Activated CD4-positive, alpha-beta T cell treated with anti-CD3 and anti-CD28 coated beads, Interleukin-10, Interleukin-2, amounts not matched to agents 100 ng/mL and 50 ng/mL, durations not matched to agents 16 hours and 8 hours (primary cell): Measurements from ENCODE around the gene PITX3.
A peak's percentile ranks its signal among the peaks of the same experiment; 100 is the strongest.
"Not testable (repeated sequence)": the region's sequence is repeated elsewhere in the genome, so short reads cannot be mapped to it uniquely, and the experiment has no call there.

ENCODE experiments used
- DNase-seq: peaks from one replicate; pipeline ENCODE4 v3.0.0-alpha.2; 2020

The PITX3 gene

GRCh38 chr10:102254426-102254825, 13.1 kb upstream of the PITX3 start:
- DNase-seq: no peak

- DNase-seq: not testable (repeated sequence)
These were observed 11.2 kb upstream of the PITX3 start for GRCh38 chr10:102252508-102252907.

- no peak for DNase-seq
These were observed 6.4 kb upstream of the PITX3 start for GRCh38 chr10:102247734-102248133.

- DNase-seq: peak; percentile 26
These were observed 4.9 kb upstream of the PITX3 start for GRCh38 chr10:102246261-102246660.

GRCh38 chr10:102245932-102246251, 4.6 kb upstream of the PITX3 start:
- no peak for DNase-seq

- DNase-seq: peak; percentile 99
These were observed 4.0 kb upstream of the PITX3 start, which contains the start of gene GBF1 for GRCh38 chr10:102245082-102245931. Gene GBF1 (plus strand): TSS chr10:102245532. CDS start chr10:102258939, 13,407 bp downstream.

GRCh38 chr10:102243309-102243708, 2.0 kb upstream of the PITX3 start:
- DNase-seq: no peak

GRCh38 chr10:102242118-102242485, 790 bp upstream of the PITX3 start:
- no peak for DNase-seq

- no peak for DNase-seq
These were observed 274 bp downstream of the PITX3 start for GRCh38 chr10:102241032-102241443.

- no peak for DNase-seq
These were observed 763 bp downstream of the PITX3 start for GRCh38 chr10:102240467-102241031.

- no peak for DNase-seq
These were observed 3.5 kb downstream of the PITX3 start for GRCh38 chr10:102237711-102238252.

GRCh38 chr10:102236006-102236405, 5.3 kb downstream of the PITX3 start:
- DNase-seq: no peak

- no peak for DNase-seq
These were observed 5.8 kb downstream of the PITX3 start for GRCh38 chr10:102235598-102235920.

GRCh38 chr10:102234888-102235597, 6.3 kb downstream of the PITX3 start:
- no peak for DNase-seq

- no peak for DNase-seq
These were observed 7.3 kb downstream of the PITX3 start for GRCh38 chr10:102233997-102234396.

GRCh38 chr10:102231357-102232318, 9.7 kb downstream of the PITX3 start:
- DNase-seq: peak; percentile 84

GRCh38 chr10:102230861-102231356, 10.4 kb downstream of the PITX3 start:
- DNase-seq: peak; percentile 56

- peak; percentile 23 for DNase-seq
These were observed 10.9 kb downstream of the PITX3 start for GRCh38 chr10:102230264-102230860.

GRCh38 chr10:102229810-102230263, 11.5 kb downstream of the PITX3 start:
- peak; percentile 88 for DNase-seq

GRCh38 chr10:102227050-102227449, 14.3 kb downstream of the PITX3 start:
- no peak for DNase-seq

GRCh38 chr10:102226542-102226870, 14.8 kb downstream of the PITX3 start:
- no peak for DNase-seq
